ENCODE data around the gene MIPOL1. TPM values are rescaled to one million over a fixed set of nuclear protein-coding genes. Genes with fewer than 3 reads are reported as not detected.

The MIPOL1 gene
- total RNA-seq, 1 donor from 2014 or later = 8.9 TPM

GRCh38 chr14:37328673-37329072, 130.9 kb downstream of the MIPOL1 start:
- H3K4me3 ChIP-seq = no peak overlapping the region
- no peak for DNase-seq
- H3K4me1 ChIP-seq = no peaks in the 10 kb centered on the region
- TF ChIP-seq, protein P1, sequence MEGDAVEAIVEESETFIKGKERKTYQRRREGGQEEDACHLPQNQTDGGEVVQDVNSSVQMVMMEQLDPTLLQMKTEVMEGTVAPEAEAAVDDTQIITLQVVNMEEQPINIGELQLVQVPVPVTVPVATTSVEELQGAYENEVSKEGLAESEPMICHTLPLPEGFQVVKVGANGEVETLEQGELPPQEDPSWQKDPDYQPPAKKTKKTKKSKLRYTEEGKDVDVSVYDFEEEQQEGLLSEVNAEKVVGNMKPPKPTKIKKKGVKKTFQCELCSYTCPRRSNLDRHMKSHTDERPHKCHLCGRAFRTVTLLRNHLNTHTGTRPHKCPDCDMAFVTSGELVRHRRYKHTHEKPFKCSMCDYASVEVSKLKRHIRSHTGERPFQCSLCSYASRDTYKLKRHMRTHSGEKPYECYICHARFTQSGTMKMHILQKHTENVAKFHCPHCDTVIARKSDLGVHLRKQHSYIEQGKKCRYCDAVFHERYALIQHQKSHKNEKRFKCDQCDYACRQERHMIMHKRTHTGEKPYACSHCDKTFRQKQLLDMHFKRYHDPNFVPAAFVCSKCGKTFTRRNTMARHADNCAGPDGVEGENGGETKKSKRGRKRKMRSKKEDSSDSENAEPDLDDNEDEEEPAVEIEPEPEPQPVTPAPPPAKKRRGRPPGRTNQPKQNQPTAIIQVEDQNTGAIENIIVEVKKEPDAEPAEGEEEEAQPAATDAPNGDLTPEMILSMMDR (IDR thresholded peaks at IDR 0.05; ENCODE audit: borderline replicate concordance) = no peak
- H3K9me3 ChIP-seq (replicated peaks) = peaks cover 16% of the 10 kb centered on the region
- no peak overlapping the region for H3K27ac ChIP-seq (replicated peaks)
- H3K36me3 ChIP-seq = peaks cover 14% of the 10 kb centered on the region
- H3K27me3 ChIP-seq (ENCODE audit: low read depth) = no peaks in the 10 kb centered on the region
- intact Hi-C loops (cut with micrococcal nuclease) = no loop called here

GRCh38 chr14:37329189-37330001, 131.7 kb downstream of the MIPOL1 start:
- no peaks in the 10 kb centered on the region for H3K4me1 ChIP-seq
- H3K4me3 ChIP-seq = no peak overlapping the region
- no peak overlapping the region for H3K27ac ChIP-seq (replicated peaks)
- no peaks in the 10 kb centered on the region for H3K27me3 ChIP-seq (ENCODE audit: low read depth)
- DNase-seq = no peak
- peaks cover 16% of the 10 kb centered on the region for H3K9me3 ChIP-seq (replicated peaks)
- TF ChIP-seq, protein P1 (IDR thresholded peaks at IDR 0.05; ENCODE audit: borderline replicate concordance) = no peak
- peaks cover 14% of the 10 kb centered on the region for H3K36me3 ChIP-seq
- intact Hi-C loops (cut with micrococcal nuclease) = no loop called here

GRCh38 chr14:37330910-37331309, 133.2 kb downstream of the MIPOL1 start:
- TF ChIP-seq, protein P1 (IDR thresholded peaks at IDR 0.05; ENCODE audit: borderline replicate concordance) = no peak
- no peak overlapping the region for H3K27ac ChIP-seq (replicated peaks)
- peaks cover 16% of the 10 kb centered on the region for H3K9me3 ChIP-seq (replicated peaks)
- H3K4me3 ChIP-seq = no peak overlapping the region
- H3K36me3 ChIP-seq = peaks cover 14% of the 10 kb centered on the region
- no peaks in the 10 kb centered on the region for H3K27me3 ChIP-seq (ENCODE audit: low read depth)
- no peaks in the 10 kb centered on the region for H3K4me1 ChIP-seq
- DNase-seq = no peak
- intact Hi-C loops (cut with micrococcal nuclease) = no loop called here

- intact Hi-C loops (cut with micrococcal nuclease) = no loop called here
- no peak for DNase-seq
- no peak overlapping the region for H3K4me3 ChIP-seq
- H3K27ac ChIP-seq (replicated peaks) = no peak overlapping the region
- no peaks in the 10 kb centered on the region for H3K36me3 ChIP-seq
- no peaks in the 10 kb centered on the region for H3K9me3 ChIP-seq (replicated peaks)
- TF ChIP-seq, protein P1 (IDR thresholded peaks at IDR 0.05; ENCODE audit: borderline replicate concordance) = no peak
- H3K27me3 ChIP-seq (ENCODE audit: low read depth) = no peaks in the 10 kb centered on the region
- no peaks in the 10 kb centered on the region for H3K4me1 ChIP-seq
Measured at GRCh38 chr14:37340353-37340752, 142.6 kb downstream of the MIPOL1 start.

- H3K9me3 ChIP-seq (replicated peaks) = peaks cover 12% of the 10 kb centered on the region
- H3K27ac ChIP-seq (replicated peaks) = no peak overlapping the region
- H3K27me3 ChIP-seq (ENCODE audit: low read depth) = no peaks in the 10 kb centered on the region
- no peak overlapping the region for H3K4me3 ChIP-seq
- H3K36me3 ChIP-seq = no peaks in the 10 kb centered on the region
- H3K4me1 ChIP-seq = no peaks in the 10 kb centered on the region
- DNase-seq = no peak
- intact Hi-C loops (cut with micrococcal nuclease) = no loop called here
- TF ChIP-seq, protein P1 (IDR thresholded peaks at IDR 0.05; ENCODE audit: borderline replicate concordance) = no peak
Measured at GRCh38 chr14:37343307-37344094, 145.8 kb downstream of the MIPOL1 start.
